K562 (cell line): ENCODE data around the gene COL8A2. TPM values are rescaled to one million over a fixed set of nuclear protein-coding genes. Genes with fewer than 3 reads are reported as not detected.

Source experiments
- CBX1 ChIP-seq: sonication (generic); IDR thresholded peaks from 2 replicates; pipeline ENCODE4 v1.6.1; 2016; ENCODE audit warnings: antibody characterized with exemption, low read depth, mild to moderate bottlenecking
- DIDO1 ChIP-seq: fragments of 450-650 bp; IDR thresholded peaks from 2 replicates; pipeline ENCODE4 v1.6.1; 2016; ENCODE audit warnings: low read depth, missing biosample characterization, missing genetic modification characterization
- ELF4 ChIP-seq: fragments of 450-650 bp; formaldehyde crosslinking; IDR thresholded peaks from 2 replicates; pipeline ENCODE4 v1.4.0; 2022; ENCODE audit warnings: missing genetic modification characterization
- ETV6 ChIP-seq, 3 experiments: fragments of 150-350 bp in 1 of 3; sonication (generic) in 1 of 3; formaldehyde crosslinking in 1 of 3; IDR thresholded peaks; 2 replicates each; pipeline versions ENCODE4 v1.6.1 to v1.8.0; 2014 to 2022; ENCODE audit warnings: borderline replicate concordance in 2 of 3, low read depth in 2 of 3, antibody characterized with exemption in 1 of 3, low read length in 1 of 3, mild to moderate bottlenecking in 1 of 3, missing genetic modification reagents in 1 of 3
- LARP7 ChIP-seq: fragments of 450-650 bp; IDR thresholded peaks from 2 replicates; pipeline ENCODE4 v1.6.1; 2016
- NCOR1 ChIP-seq: fragments of 450-650 bp; IDR thresholded peaks from 2 replicates; pipeline ENCODE4 v1.6.1; 2016; ENCODE audit warnings: mild to moderate bottlenecking, moderate library complexity
- NELFE ChIP-seq: IDR thresholded peaks from 2 replicates; pipeline ENCODE4 v1.6.1; 2011; ENCODE audit warnings: mild to moderate bottlenecking; ENCODE audit not compliant: insufficient read depth, insufficient read length
- NEUROD1 ChIP-seq: fragments of 150-350 bp; IDR thresholded peaks from 2 replicates; pipeline ENCODE4 v1.6.1; 2014; ENCODE audit warnings: borderline replicate concordance, low read length, low read depth; ENCODE audit not compliant: partially characterized antibody
- POLR2AphosphoS5 ChIP-seq: IDR thresholded peaks from 2 replicates; pipeline ENCODE4 v1.6.1; 2011; ENCODE audit warnings: mild to moderate bottlenecking, low read depth, low read length, moderate library complexity; ENCODE audit not compliant: control insufficient read depth, insufficient read depth
- RFX5 ChIP-seq: IDR thresholded peaks from 2 replicates; pipeline ENCODE4 v1.6.1; 2011; ENCODE audit warnings: low read depth, mild to moderate bottlenecking, improper control_type of control experiment, low read length
- SP1 ChIP-seq: sonication (generic); formaldehyde crosslinking; IDR thresholded peaks from 2 replicates; pipeline ENCODE4 v1.8.1; 2022; ENCODE audit warnings: mild to moderate bottlenecking, missing genetic modification reagents
- SREBF2 ChIP-seq: sonication (generic); formaldehyde crosslinking; IDR thresholded peaks from 2 replicates; pipeline ENCODE4 v1.4.0; 2020; ENCODE audit warnings: mild to moderate bottlenecking, missing genetic modification reagents
- ZBTB26 ChIP-seq: fragments of 450-650 bp; formaldehyde crosslinking; IDR thresholded peaks from 2 replicates; pipeline ENCODE4 v1.4.0; 2022; ENCODE audit warnings: missing genetic modification characterization
- ZBTB40 ChIP-seq, 2 experiments: fragments of 450-650 bp in 1 of 2; sonication (generic) in 1 of 2; formaldehyde crosslinking in 1 of 2; IDR thresholded peaks; 2 replicates each; pipeline versions ENCODE4 v1.7.1 to v1.9.0; 2016 to 2022; ENCODE audit warnings: inconsistent platforms in 1 of 2, mild to moderate bottlenecking in 1 of 2, missing genetic modification reagents in 1 of 2
- polyA plus RNA-seq, 8 experiments: library from polyadenylated mRNA; depleted of rRNA in 4 of 8; stranded (reverse) in 5 of 8; unstranded in 3 of 8; fragments of >200 nt; fragmentation: Nextera tagmentation in 2 of 8; fragmentation: Illumina TruSeq in 1 of 8; extraction: Ambion mirVana in 2 of 8; extraction: Trizol in 1 of 8; gene quantifications; 2 replicates each; pipeline versions ENCODE4 v1.2.1 to v1.2.3, GENCODE V29; 2011 to 2014; ENCODE audit warnings: inconsistent platforms in 1 of 8, missing spikeins in 1 of 8
- total RNA-seq, 7 experiments: library from RNA; depleted of rRNA in 6 of 7; stranded (reverse); fragments of >200 nt in 6 of 7; fragmentation: Illumina TruSeq in 2 of 7; extraction: Trizol in 2 of 7; gene quantifications; 2 replicates each; pipeline versions ENCODE4 v1.2.1 to v1.2.3, GENCODE V29; 2011 to 2021; ENCODE audit warnings: low replicate concordance in 1 of 7
- TF ChIP-seq, protein P1 (sequence below): fragments of 450-650 bp; formaldehyde crosslinking; conservative IDR thresholded peaks from 2 replicates; pipeline ENCODE4 v1.4.0; 2022; ENCODE audit warnings: mild to moderate bottlenecking, missing genetic modification characterization

Gene COL8A2
- total and polyA plus RNA-seq, 9 of the 15 experiments (the other 6 are each of a cell fraction or from before 2014, with no cell fraction given): 0.03 to 0.14 (median 0.04) TPM; not detected in 5

- TF ChIP-seq NELFE: no peak
- peak; percentile 56; the same call in 1 of the 2 replicates for TF ChIP-seq LARP7
- TF ChIP-seq SREBF2 (CRISPR knock-in tag): no peak
- no peak for TF ChIP-seq NEUROD1
- TF ChIP-seq CBX1: no peak
- no peak for TF ChIP-seq DIDO1 (tag)
- no peak for TF ChIP-seq NCOR1
- TF ChIP-seq RFX5: no peak
- TF ChIP-seq SP1 (CRISPR knock-in tag): no peak
- no peak for TF ChIP-seq ZBTB40 (IDR thresholded peaks at IDR 0.05)
- TF ChIP-seq ZBTB40 (CRISPR knock-in tag; IDR thresholded peaks at IDR 0.05): 0 out of 2 replicates have a peak, but pooled peaks have one; percentile 30
- TF ChIP-seq, protein P1, sequence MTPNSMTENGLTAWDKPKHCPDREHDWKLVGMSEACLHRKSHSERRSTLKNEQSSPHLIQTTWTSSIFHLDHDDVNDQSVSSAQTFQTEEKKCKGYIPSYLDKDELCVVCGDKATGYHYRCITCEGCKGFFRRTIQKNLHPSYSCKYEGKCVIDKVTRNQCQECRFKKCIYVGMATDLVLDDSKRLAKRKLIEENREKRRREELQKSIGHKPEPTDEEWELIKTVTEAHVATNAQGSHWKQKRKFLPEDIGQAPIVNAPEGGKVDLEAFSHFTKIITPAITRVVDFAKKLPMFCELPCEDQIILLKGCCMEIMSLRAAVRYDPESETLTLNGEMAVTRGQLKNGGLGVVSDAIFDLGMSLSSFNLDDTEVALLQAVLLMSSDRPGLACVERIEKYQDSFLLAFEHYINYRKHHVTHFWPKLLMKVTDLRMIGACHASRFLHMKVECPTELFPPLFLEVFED (CRISPR knock-in tag): no peak
- no peak for TF ChIP-seq ETV6 (IDR thresholded peaks at IDR 0.05; ENCODE audit: borderline replicate concordance in 1 of 2, low read depth in 2 of 2, low read length in 1 of 2)
- TF ChIP-seq ETV6 (CRISPR knock-in tag; IDR thresholded peaks at IDR 0.05; ENCODE audit: borderline replicate concordance): no peak
- peak; percentile 10; the same call in 1 of the 2 replicates for TF ChIP-seq ELF4 (CRISPR knock-in tag)
- peak; percentile 79; the same call in 1 of the 2 replicates for TF ChIP-seq ZBTB26 (CRISPR knock-in tag)
- no peak for TF ChIP-seq POLR2AphosphoS5
Observed at GRCh38 chr1:36126005-36126716, 1.1 kb upstream of the COL8A2 start (continued).
